BE2C (cell line): ENCODE data around the gene SSBP4.

Experiments used
- DNase-seq: peaks from one replicate; pipeline ENCODE4 v3.0.0-alpha.2; 2020
- H3K27me3 ChIP-seq: fragments of 250-450 bp; sonication (Bioruptor Pico); 2 replicates; pipeline ENCODE4 v1.5.1; 2020; ENCODE audit warnings: mild to moderate bottlenecking
- H3K36me3 ChIP-seq: fragments of 250-450 bp; sonication (Bioruptor Pico); 2 replicates; pipeline ENCODE4 v1.5.1; 2020; ENCODE audit warnings: mild to moderate bottlenecking
- H3K4me1 ChIP-seq: fragments of 250-450 bp; sonication (Bioruptor Pico); 2 replicates; pipeline ENCODE4 v1.5.1; 2020
- H3K4me3 ChIP-seq: 2 replicates; pipeline ENCODE4 v1.5.1; 2011; ENCODE audit warnings: low read depth, low read length
- H3K9me3 ChIP-seq: fragments of 250-450 bp; sonication (Bioruptor Pico); 2 replicates; pipeline ENCODE4 v1.5.1; 2020
- CTCF ChIP-seq: IDR thresholded peaks from 2 replicates; pipeline ENCODE4 v1.5.1; 2012; ENCODE audit warnings: mild to moderate bottlenecking, low read depth, low read length

Gene SSBP4

GRCh38 chr19:18392417-18392816 lies 26.8 kb upstream of the SSBP4 start:
- TF ChIP-seq CTCF, result no peak
- H3K4me1 ChIP-seq, result no peaks in the 10 kb centered on the region
- H3K36me3 ChIP-seq, result no peaks in the 10 kb centered on the region
- H3K9me3 ChIP-seq, result no peaks in the 10 kb centered on the region
- no peak overlapping the region for H3K4me3 ChIP-seq
- DNase-seq, result no peak
- H3K27me3 ChIP-seq, result peaks cover 5% of the 10 kb centered on the region; the same call in 1 of the 2 replicates

- TF ChIP-seq CTCF, result no peak
- DNase-seq, result no peak
- H3K4me3 ChIP-seq, result no peak overlapping the region
- no peaks in the 10 kb centered on the region for H3K36me3 ChIP-seq
- H3K27me3 ChIP-seq, result peaks cover 3% of the 10 kb centered on the region
- H3K4me1 ChIP-seq, result no peaks in the 10 kb centered on the region
- H3K9me3 ChIP-seq, result no peaks in the 10 kb centered on the region
Observed at GRCh38 chr19:18392926-18393325, 26.3 kb upstream of the SSBP4 start.

GRCh38 chr19:18393836-18394235 lies 25.4 kb upstream of the SSBP4 start:
- Histone ChIP-seq H3K27me3 (no peaks in the 10 kb centered on the region; the same call in 1 of the 2 replicates), H3K4me3 (no peak overlapping the region), H3K4me1 (no peaks in the 10 kb centered on the region), H3K36me3 (no peaks in the 10 kb centered on the region), H3K9me3 (no peaks in the 10 kb centered on the region)
- no peak for TF ChIP-seq CTCF
- DNase-seq, result no peak

GRCh38 chr19:18396471-18397241 lies 22.5 kb upstream of the SSBP4 start:
- Histone ChIP-seq H3K9me3 (no peaks in the 10 kb centered on the region), H3K4me1 (no peaks in the 10 kb centered on the region), H3K27me3 (no peaks in the 10 kb centered on the region; the same call in 1 of the 2 replicates), H3K36me3 (no peaks in the 10 kb centered on the region), H3K4me3 (no peak overlapping the region)
- TF ChIP-seq CTCF, result no peak
- DNase-seq, result no peak

GRCh38 chr19:18397242-18398202 lies 21.7 kb upstream of the SSBP4 start, which contains the start of gene LRRC25:
Gene LRRC25 (minus strand): TSS chr19:18397622. CDS start chr19:18396963, 659 bp downstream.
- Histone ChIP-seq H3K9me3 (no peaks in the 10 kb centered on the region), H3K4me1 (no peaks in the 10 kb centered on the region), H3K36me3 (no peaks in the 10 kb centered on the region), H3K27me3 (no peaks in the 10 kb centered on the region; the same call in 1 of the 2 replicates), H3K4me3 (no peak within 1 kb of the TSS)
- peak; percentile 58 for DNase-seq
- TF ChIP-seq CTCF, result no peak
